DMS153 treated with DMSO at 0.1 percent for 48 hours (cell line): ENCODE results near the gene NTSR1.

Experiments used
- DNase-seq: peaks from one replicate; lab custom pipeline; 2025; ENCODE audit not compliant: unreplicated experiment; lab: John Stamatoyannopoulos, UW

Gene NTSR1

DNA sequence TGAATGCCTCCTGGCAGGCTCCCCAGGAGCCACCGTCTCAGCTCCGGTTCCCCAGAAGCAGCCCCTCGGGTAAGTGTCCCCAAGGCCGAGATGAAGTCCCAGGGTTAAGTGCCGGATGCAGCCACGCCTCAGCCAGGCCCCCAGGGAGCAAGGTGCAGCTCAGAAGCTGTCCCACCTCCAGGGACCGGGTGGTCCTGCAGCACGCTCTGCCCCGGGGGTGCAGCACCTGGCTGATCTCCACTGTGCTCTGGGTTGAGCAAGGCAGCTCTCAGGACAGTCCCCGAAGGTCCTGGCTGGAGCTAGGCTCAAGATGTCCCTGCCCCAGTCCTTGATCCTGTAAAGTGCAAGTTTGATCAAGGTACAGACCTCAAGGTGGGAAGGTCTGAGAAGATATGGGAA is 15.1 kb upstream of the NTSR1 start:
- no peak for DNase-seq

DNA sequence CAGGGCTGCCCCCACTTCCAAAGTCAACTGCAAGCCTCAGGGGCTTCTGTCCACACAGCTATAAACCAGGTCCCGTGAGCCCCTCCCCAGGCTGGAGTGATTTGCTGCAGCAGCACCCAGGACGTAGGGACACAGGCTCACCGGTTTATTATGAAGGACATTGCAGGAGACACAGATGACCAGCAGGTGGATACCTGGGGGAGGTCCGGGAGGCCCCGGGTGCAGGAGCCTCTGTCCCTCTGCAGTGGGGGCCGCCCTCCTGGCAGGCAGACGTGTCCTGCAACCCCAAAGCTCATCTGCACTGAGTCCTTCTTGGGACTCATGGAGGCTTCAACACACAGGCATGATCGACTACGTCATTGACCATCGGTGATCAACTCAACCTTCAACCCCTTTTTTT is 14.5 kb upstream of the NTSR1 start:
- no peak for DNase-seq

GRCh38 chr20:62694868-62695267 is 13.8 kb upstream of the NTSR1 start:
- DNase-seq: no peak

- DNase-seq: no peak
Measured at GRCh38 chr20:62695448-62696414, 12.9 kb upstream of the NTSR1 start.

DNA sequence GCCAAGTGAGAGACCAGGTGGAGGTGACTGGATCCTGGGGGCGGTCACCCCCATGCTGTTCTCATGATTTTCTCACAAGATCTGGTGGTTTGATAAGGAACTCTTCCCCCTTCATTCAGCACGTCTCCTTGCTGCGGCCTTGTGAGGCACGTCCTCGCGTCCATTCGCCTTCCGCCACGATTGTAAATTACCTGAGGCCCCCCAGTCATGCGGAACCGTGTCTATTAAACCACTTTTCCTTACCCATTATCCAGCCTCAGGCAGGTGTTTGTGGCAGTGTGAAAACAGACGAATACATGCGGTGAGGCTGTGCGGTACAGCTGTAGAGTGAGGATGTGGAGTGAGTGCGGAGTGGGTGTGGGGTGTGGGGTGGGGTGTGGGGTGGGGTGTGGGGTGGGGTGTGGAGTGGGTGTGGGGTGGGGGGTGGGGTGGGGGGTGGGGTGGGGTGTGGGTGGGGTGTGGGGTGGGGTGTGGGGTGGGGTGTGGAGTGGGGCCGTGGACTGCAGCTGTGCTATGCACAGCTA is 12.1 kb upstream of the NTSR1 start:
- no peak for DNase-seq

GRCh38 chr20:62696989-62697388 is 11.6 kb upstream of the NTSR1 start:
- DNase-seq: no peak

DNA sequence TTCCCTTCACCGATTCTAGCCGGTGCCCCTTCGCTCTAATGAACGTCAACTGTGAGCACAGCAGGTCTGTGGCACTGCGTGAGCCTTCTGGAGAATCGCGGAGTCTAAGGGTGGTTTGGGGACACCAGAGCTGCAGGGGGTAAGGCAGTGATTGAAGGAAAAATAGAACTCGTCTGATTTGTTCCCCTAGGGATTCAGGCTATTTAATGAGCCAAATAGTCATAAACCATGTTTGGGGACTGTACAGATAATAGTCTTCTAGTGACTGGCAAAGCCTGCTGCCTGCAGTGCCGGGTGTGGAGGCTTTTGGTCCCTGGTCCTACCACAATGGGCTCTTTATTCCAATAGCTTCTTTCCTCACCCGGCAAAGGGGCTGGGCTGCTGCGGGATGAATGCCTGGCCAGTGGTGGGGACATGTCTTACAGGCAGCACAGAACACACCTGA is 11.1 kb upstream of the NTSR1 start:
- DNase-seq: peak; percentile 15

DNA sequence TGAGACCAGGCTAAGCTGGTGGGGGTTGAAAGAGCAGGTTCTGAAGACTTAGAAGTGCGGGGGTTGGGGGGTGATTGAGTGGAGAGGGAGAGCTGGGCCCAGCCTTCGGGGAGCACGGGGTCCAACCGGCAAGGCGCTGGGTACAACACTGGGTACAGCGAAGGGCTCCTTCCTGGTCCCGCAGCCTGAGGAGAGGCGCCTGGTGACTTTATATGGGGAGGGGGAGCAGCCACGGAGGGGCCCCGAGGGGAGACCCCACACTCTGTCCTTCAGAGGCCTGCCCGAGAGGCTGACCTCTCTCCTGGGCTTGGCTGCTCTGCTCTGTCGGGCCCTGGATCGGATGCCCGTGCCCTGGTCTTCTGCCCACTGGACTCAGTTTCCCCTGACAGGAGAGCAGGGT is 10.4 kb upstream of the NTSR1 start:
- no peak for DNase-seq

DNA sequence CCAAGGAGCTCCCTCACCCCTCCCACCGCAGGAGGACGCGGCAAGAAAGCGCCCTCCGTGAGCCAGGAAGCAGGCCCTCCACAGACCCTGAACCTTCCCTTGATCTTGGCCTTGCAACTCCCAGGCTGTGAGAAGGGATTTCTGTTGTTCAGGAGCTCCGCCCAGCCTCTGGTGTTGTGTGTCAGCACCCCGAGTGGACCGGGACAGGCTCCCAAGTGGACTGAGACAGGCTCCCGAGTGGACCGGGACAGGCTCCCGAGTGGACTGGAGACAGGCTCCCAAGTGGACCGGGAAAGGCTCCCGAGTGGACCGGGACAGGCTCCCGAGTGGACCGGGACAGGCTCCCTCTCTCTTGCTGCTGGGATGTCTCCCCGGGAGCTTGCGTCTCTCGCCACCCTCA is 9.3 kb upstream of the NTSR1 start:
- no peak for DNase-seq

DNA sequence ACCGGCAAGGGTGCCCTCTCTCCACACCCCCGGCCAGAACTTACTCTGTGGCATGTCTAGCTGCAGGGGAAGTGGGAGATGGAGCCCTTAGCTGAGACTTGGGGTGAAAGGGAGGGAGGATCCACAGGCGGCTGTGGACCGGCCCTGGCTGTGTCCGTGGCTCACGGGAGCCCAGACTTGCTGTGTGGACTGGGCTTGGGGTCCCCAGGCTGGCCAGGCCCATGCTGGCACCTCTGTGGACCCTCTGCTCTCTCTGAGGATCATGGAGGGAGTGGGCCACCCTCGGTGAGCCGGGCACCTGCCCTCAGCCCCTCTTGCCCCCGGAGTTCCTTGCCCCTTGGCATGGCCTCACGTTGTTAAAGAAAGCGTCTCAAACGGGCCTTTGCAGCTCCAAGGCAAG is 8.9 kb upstream of the NTSR1 start:
- no peak for DNase-seq

DNA sequence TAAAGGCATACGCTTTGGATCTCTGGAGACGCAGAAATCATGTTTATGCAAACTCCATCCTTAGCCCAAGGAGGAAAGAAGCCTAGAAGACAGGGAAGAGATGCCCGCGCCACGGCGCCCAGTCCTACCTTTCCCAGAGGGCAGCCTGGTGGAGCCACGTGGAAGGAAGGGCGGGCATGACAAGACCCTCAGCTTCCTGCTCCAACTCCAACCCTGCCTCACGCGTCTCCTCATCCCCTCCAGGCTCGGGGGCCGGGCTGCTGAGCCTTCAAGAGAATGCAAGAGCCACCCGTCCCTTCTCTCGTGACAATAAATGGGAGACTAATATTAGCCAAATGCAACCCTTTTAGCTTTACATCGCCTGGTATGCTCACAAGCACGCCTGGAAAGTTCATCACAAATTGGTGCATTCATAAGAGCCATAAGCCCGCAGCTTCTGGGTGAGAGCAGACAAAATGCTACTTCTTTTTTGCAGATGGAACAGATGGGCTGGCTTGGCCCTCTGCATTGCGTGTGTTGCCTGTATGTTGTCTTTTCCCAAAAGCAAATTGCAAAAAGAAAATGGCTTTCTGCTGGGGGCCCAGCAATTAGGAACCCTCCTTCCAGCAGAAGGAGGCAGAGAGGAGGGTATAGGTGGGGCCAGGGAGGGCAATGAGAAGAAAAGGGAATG is 8.2 kb upstream of the NTSR1 start:
- DNase-seq: no peak

GRCh38 chr20:62701161-62702012 is 7.2 kb upstream of the NTSR1 start:
- DNase-seq: no peak

DNA sequence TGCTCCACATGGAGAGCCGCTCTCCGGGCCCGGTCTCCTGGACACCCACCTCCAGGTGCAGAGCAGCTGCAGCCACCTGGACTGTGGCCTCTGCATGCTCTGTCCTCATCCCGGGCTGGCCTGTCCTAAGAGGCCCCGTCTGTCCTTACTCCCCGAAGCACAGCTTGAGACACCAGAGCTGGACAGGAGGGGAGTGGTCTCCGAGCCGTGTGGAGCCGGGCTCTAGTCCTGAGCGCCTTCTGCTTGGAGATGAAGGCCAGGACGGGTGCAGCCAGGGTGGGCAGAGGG is 6.7 kb upstream of the NTSR1 start:
- no peak for DNase-seq

GRCh38 chr20:62702895-62703852 is 5.5 kb upstream of the NTSR1 start:
- DNase-seq: peak; percentile 30

DNA sequence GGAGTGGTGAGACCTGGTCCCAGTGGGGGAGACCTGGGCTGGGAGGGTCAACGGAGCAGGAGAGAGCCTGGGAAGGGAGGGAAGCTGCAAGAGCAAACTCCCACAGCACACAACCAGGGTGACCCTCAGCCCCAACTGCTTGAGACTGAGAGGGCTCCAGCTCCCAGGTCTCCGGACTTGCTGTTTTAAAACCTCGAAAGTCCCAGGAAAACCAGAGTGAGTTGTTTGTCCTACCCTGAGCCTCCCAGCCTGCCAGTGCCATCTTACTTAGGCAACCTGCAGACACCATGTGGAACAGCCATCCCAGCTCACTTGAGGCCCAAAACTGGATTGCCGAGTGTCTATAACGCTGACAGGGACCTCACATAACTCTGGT is 4.8 kb upstream of the NTSR1 start:
- no peak for DNase-seq

GRCh38 chr20:62704341-62704948 is 4.2 kb upstream of the NTSR1 start:
- DNase-seq: peak; percentile 96

- no peak for DNase-seq
Measured at GRCh38 chr20:62705627-62706026, 3.0 kb upstream of the NTSR1 start.

DNA sequence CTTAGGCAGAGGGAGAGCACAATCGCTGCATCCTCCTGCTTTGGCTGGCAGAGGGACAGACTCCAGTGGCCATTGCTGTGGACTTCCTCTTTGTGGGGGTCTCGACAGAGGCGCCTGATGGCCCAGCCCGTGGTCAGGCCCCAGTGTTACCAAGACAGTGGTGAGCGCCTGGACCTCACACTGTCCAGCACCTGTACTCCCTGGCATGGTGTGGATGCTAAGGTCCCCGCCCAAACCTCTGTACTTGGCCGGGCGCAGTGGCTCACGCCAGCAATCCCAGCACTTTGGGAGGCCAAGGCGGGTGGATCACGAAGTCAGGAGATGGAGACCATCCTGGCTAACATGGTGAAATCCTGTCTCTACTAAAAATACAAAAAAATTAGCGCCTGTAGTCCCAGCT is 2.3 kb upstream of the NTSR1 start:
- DNase-seq: no peak

DNA sequence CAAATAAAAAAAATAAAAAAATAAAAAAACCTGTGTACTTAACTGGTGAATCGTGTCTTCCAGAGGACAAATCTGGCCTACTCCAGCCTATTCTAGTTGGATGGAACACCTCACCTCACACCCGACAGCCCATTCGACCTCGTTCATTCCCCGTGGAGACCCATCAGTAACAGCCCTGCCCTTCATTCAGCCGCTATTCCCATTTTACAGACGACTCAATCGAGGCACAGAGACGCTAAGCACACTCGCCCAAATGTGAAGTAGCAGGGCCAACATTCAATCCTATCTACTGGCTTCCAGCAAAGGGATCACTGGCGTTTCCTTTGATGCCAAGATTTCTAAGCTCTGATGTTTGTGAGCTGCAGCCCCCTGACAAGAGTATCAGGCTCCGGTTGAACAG is 1.8 kb upstream of the NTSR1 start:
- DNase-seq: no peak
